CD14-positive monocyte (primary cell): ENCODE results near the gene CNPPD1. TPM values are rescaled to one million over a fixed set of nuclear protein-coding genes. Genes with fewer than 3 reads are reported as not detected.
"Not testable (repeated sequence)": the region's sequence is repeated elsewhere in the genome, so short reads cannot be mapped to it uniquely, and the experiment has no call there.

ENCODE experiments used
- DNase-seq, 3 donors: peaks; one replicate each; pipeline ENCODE4 v3.0.0-alpha.2; 2011 to 2022
- H2AFZ ChIP-seq: 2 replicates; pipeline ENCODE4 v1.6.0; 2012; ENCODE audit warnings: mild to moderate bottlenecking, low read depth, low read length, inconsistent platforms; ENCODE audit not compliant: insufficient read depth, poor library complexity, severe bottlenecking
- H3K27ac ChIP-seq, 2 donors: 1 replicate in 1 of 2; 2 replicates in 1 of 2; pipeline ENCODE4 v1.5.1; 2012 to 2013; ENCODE audit warnings: low read length in 2 of 2, control low read depth in 1 of 2, inconsistent platforms in 1 of 2, low read depth in 1 of 2, mild to moderate bottlenecking in 1 of 2
- H3K27me3 ChIP-seq, 2 donors: one replicate each; pipeline versions ENCODE4 v1.6.0 to v1.6.1; 2011 to 2013; ENCODE audit warnings: low read length in 2 of 2; ENCODE audit not compliant: control insufficient read depth in 2 of 2, insufficient read depth in 2 of 2
- H3K36me3 ChIP-seq, 2 donors: replicated peaks in 1 of 2; 1 replicate in 1 of 2; 2 replicates in 1 of 2; pipeline versions ENCODE4 v1.5.1 to v1.6.1; 2012 to 2013; ENCODE audit warnings: low read length in 2 of 2, control low read depth in 1 of 2, inconsistent platforms in 1 of 2, mild to moderate bottlenecking in 1 of 2; ENCODE audit not compliant: insufficient read depth in 2 of 2, control insufficient read depth in 1 of 2
- H3K4me1 ChIP-seq, 2 donors: 1 replicate in 1 of 2; 2 replicates in 1 of 2; pipeline versions ENCODE4 v1.5.1 to v1.6.1; 2012 to 2013; ENCODE audit warnings: low read length in 2 of 2, control low read depth in 1 of 2, inconsistent platforms in 1 of 2, mild to moderate bottlenecking in 1 of 2, moderate library complexity in 1 of 2; ENCODE audit not compliant: insufficient read depth in 2 of 2, control insufficient read depth in 1 of 2
- H3K4me2 ChIP-seq: replicated peaks from 2 replicates; pipeline ENCODE3; 2012; ENCODE audit warnings: low read length, moderate library complexity, mild to moderate bottlenecking; ENCODE audit not compliant: poor library complexity, severe bottlenecking; ENCODE audit errors: extremely low read depth
- H3K4me3 ChIP-seq, 3 experiments: fragments of 200-600 bp in 1 of 3; sonication (generic) in 1 of 3; replicated peaks in 1 of 3; 1 replicate in 2 of 3; 2 replicates in 1 of 3; pipeline ENCODE4 v1.5.1; 2011 to 2013; ENCODE audit warnings: low read length in 3 of 3, mild to moderate bottlenecking in 3 of 3, control low read depth in 2 of 3, low read depth in 2 of 3, inconsistent platforms in 1 of 3, moderate library complexity in 1 of 3
- H3K79me2 ChIP-seq: 2 replicates; pipeline ENCODE4 v1.6.0; 2012; ENCODE audit warnings: mild to moderate bottlenecking, control low read depth, inconsistent platforms, low read length, moderate library complexity; ENCODE audit not compliant: insufficient read depth
- H3K9ac ChIP-seq: 2 replicates; pipeline ENCODE4 v1.6.0; 2017; ENCODE audit warnings: low read length, mild to moderate bottlenecking; ENCODE audit not compliant: insufficient read depth, poor library complexity, severe bottlenecking
- H3K9me3 ChIP-seq, 2 donors: replicated peaks in 1 of 2; 1 replicate in 1 of 2; 2 replicates in 1 of 2; pipeline versions ENCODE4 v1.5.1 to v1.6.1; 2012 to 2013; ENCODE audit warnings: low read length in 2 of 2, control low read depth in 1 of 2; ENCODE audit not compliant: control insufficient read depth in 1 of 2, insufficient read depth in 1 of 2
- H4K20me1 ChIP-seq: 2 replicates; pipeline ENCODE4 v1.6.0; 2012; ENCODE audit warnings: mild to moderate bottlenecking, low read length, control low read depth, moderate library complexity; ENCODE audit not compliant: insufficient read depth
- H3K27ac Mint-ChIP-seq, 7 donors: one replicate each; pipeline ENCODE4 v1.8.0; 2020; ENCODE audit warnings: mild to moderate bottlenecking in 7 of 7, mixed read lengths in 7 of 7, moderate library complexity in 6 of 7, inconsistent platforms in 2 of 7
- H3K27me3 Mint-ChIP-seq, 3 donors: one replicate each; pipeline ENCODE4 v1.8.0; 2021 to 2022; ENCODE audit warnings: low read depth in 3 of 3, mild to moderate bottlenecking in 3 of 3, mixed read lengths in 3 of 3, moderate library complexity in 3 of 3, inconsistent platforms in 1 of 3
- H3K36me3 Mint-ChIP-seq, 2 donors: one replicate each; pipeline ENCODE4 v1.8.0; 2020; ENCODE audit warnings: mixed read lengths in 2 of 2, inconsistent platforms in 1 of 2, mild to moderate bottlenecking in 1 of 2
- H3K4me1 Mint-ChIP-seq: one replicate; pipeline ENCODE4 v1.8.0; 2020; ENCODE audit warnings: mild to moderate bottlenecking, mixed read lengths
- H3K4me3 Mint-ChIP-seq, 2 donors: one replicate each; pipeline ENCODE4 v1.8.0; 2020; ENCODE audit warnings: mild to moderate bottlenecking in 2 of 2, mixed read lengths in 2 of 2, moderate library complexity in 1 of 2
- H3K9me3 Mint-ChIP-seq, 7 donors: one replicate each; pipeline ENCODE4 v1.8.0; 2020 to 2022; ENCODE audit warnings: mixed read lengths in 7 of 7, mild to moderate bottlenecking in 6 of 7, moderate library complexity in 6 of 7, inconsistent platforms in 2 of 7
- CTCF ChIP-seq: fragments of 200-600 bp; IDR thresholded peaks from one replicate; pipeline ENCODE4 v1.8.0; 2022; ENCODE audit warnings: antibody characterized with exemption, mild to moderate bottlenecking
- WGBS: methylation state at CpG from one replicate; pipeline ENCODE4 v1.1.5; 2013; ENCODE audit warnings: missing lambda C conversion rate; ENCODE audit not compliant: insufficient coverage; 5-methylcytosine and 5-hydroxymethylcytosine counted together
- intact Hi-C, 2 donors: fragments of 100-400 bp; cut with micrococcal nuclease; formaldehyde crosslinking; loops; one replicate each; pipeline versions ENCODE4 v1.15.0 to v1.15.1; 2023
- polyA plus RNA-seq, 3 donors: library from polyadenylated mRNA; depleted of rRNA in 1 of 3; unstranded in 2 of 3; stranded (reverse) in 1 of 3; fragments of 300-500 nt in 2 of 3; fragments of >200 nt in 1 of 3; fragmentation: Illumina TruSeq in 2 of 3; gene quantifications; 1 replicate in 2 of 3; 2 replicates in 1 of 3; pipeline ENCODE4 v1.2.3, GENCODE V29; 2012 to 2021

CNPPD1 gene
- polyA plus RNA-seq, 3 donors: 68.8 to 109 (median 71.3) TPM

GRCh38 chr2:219204425-219205164, 27.9 kb upstream of the CNPPD1 start:
- DNase-seq: no peak
- no peak overlapping the region for H3K9ac ChIP-seq
- peaks cover 17 to 21% of the 10 kb centered on the region in 2 donors for H3K4me1 ChIP-seq
- H3K36me3 Mint-ChIP-seq: peaks cover 20 to 21% of the 10 kb centered on the region in 2 donors
- peaks cover 26% of the 10 kb centered on the region for H3K4me1 Mint-ChIP-seq
- peaks cover 0 to 4% of the 10 kb centered on the region in 2 donors for H3K9me3 ChIP-seq
- no peak for TF ChIP-seq CTCF
- 86% methylated on average over 1 of the region's 7 CpGs for WGBS
- H3K79me2 ChIP-seq: no peaks in the 10 kb centered on the region
- no peak overlapping the region for H3K4me3 ChIP-seq
- no peak overlapping the region for H3K27ac ChIP-seq
- no peak overlapping the region for H2AFZ ChIP-seq
- H3K27ac Mint-ChIP-seq: peak overlapping the region in 1 of 7 donors; percentile 54
- no peaks in the 10 kb centered on the region for H3K27me3 ChIP-seq
- peaks cover 16 to 20% of the 10 kb centered on the region in 2 donors for H3K36me3 ChIP-seq
- H3K4me3 Mint-ChIP-seq: no peak overlapping the region
- H3K9me3 Mint-ChIP-seq: peaks cover 2 to 8% (median 4%) of the 10 kb centered on the region in 7 donors
- H4K20me1 ChIP-seq: peaks cover 10% of the 10 kb centered on the region
- H3K27me3 Mint-ChIP-seq: peaks cover 2 to 6% (median 3%) of the 10 kb centered on the region in 3 donors
- H3K4me2 ChIP-seq: no peak overlapping the region
- intact Hi-C loops: no loop called here

GRCh38 chr2:219201331-219201730, 24.6 kb upstream of the CNPPD1 start:
- H4K20me1 ChIP-seq, H3K27ac Mint-ChIP-seq, H3K79me2 ChIP-seq, H3K9ac ChIP-seq, H3K4me1 ChIP-seq, H2AFZ ChIP-seq, intact Hi-C loops, H3K36me3 Mint-ChIP-seq, DNase-seq, H3K4me3 Mint-ChIP-seq, H3K9me3 ChIP-seq, H3K4me2 ChIP-seq, H3K4me3 ChIP-seq, H3K9me3 Mint-ChIP-seq, H3K4me1 Mint-ChIP-seq, H3K27me3 ChIP-seq, H3K36me3 ChIP-seq, H3K27ac ChIP-seq: not testable (repeated sequence)
- 86% methylated on average over 7 of the region's 21 CpGs for WGBS
- peaks cover 3 to 14% (median 14%) of the 10 kb centered on the region in 3 donors for H3K27me3 Mint-ChIP-seq

GRCh38 chr2:219200502-219201326, 24.0 kb upstream of the CNPPD1 start:
- whole genome bisulfite sequencing: 78% methylated on average over 17 of the region's 26 CpGs
- H3K4me2 ChIP-seq, H3K9me3 ChIP-seq, DNase-seq, H4K20me1 ChIP-seq, H3K4me3 Mint-ChIP-seq, H3K27me3 ChIP-seq, H3K9me3 Mint-ChIP-seq, H3K36me3 ChIP-seq, H3K27ac ChIP-seq, H2AFZ ChIP-seq, H3K4me1 Mint-ChIP-seq, intact Hi-C loops, H3K4me1 ChIP-seq, H3K4me3 ChIP-seq, H3K9ac ChIP-seq, H3K79me2 ChIP-seq, H3K36me3 Mint-ChIP-seq: not testable (repeated sequence)
- Mint-ChIP-seq H3K27me3 (peaks cover 3 to 17% (median 16%) of the 10 kb centered on the region in 3 donors), H3K27ac (peak overlapping the region in 1 of 7 donors; percentile 37)
